H1 (cell line): Measurements from ENCODE around the gene THUMPD2. TPM values are rescaled to one million over a fixed set of nuclear protein-coding genes. Genes with fewer than 3 reads are reported as not detected.

ENCODE experiments used
- CTCF ChIA-PET: fragments of 300-600 bp; sonication (Branson Sonifier 250); formaldehyde crosslinking; loops from one replicate; lab custom pipeline; 2021; ENCODE audit not compliant: partially characterized antibody; lab: Charles Lee
- POLR2A ChIA-PET: fragments of 300-600 bp; sonication (Branson Sonifier 250); formaldehyde crosslinking; loops from one replicate; lab custom pipeline; 2021; ENCODE audit warnings: inconsistent platforms; ENCODE audit not compliant: partially characterized antibody; lab: Charles Lee
- DNase-seq, 2 experiments: peaks; one replicate each; pipeline versions ENCODE4 v3.0.0 to v3.0.0-alpha.2; 2010 to 2022; ENCODE audit warnings: low spot score in 2 of 2, low read depth in 1 of 2, mixed read lengths in 1 of 2
- FAIRE-seq: peaks from 2 replicates; lab custom pipeline; 2011; peaks lifted over from hg19 to GRCh38; lab: Jason Lieb, UNC
- H2AFZ ChIP-seq: 2 replicates; pipeline ENCODE4 v1.8.1; 2012; ENCODE audit warnings: low read length, inconsistent platforms
- H2AK5ac ChIP-seq: 2 replicates; pipeline ENCODE4 v1.6.1; 2013; ENCODE audit warnings: low read depth, low read length
- H2BK120ac ChIP-seq: replicated peaks from 2 replicates; pipeline ENCODE3; 2013; ENCODE audit warnings: low read depth, low read length, inconsistent platforms
- H2BK12ac ChIP-seq: 2 replicates; pipeline ENCODE4 v1.6.1; 2013; ENCODE audit warnings: low read depth, low read length
- H2BK15ac ChIP-seq: 2 replicates; pipeline ENCODE4 v1.6.1; 2013; ENCODE audit warnings: low read length
- H2BK20ac ChIP-seq: 2 replicates; pipeline ENCODE4 v1.6.1; 2013; ENCODE audit warnings: low read length
- H2BK5ac ChIP-seq: 2 replicates; pipeline ENCODE4 v1.6.1; 2013; ENCODE audit warnings: low read depth, low read length
- H3K14ac ChIP-seq: 2 replicates; pipeline ENCODE4 v1.6.1; 2013; ENCODE audit warnings: inconsistent platforms; ENCODE audit not compliant: insufficient read length
- H3K18ac ChIP-seq: 2 replicates; pipeline ENCODE4 v1.6.1; 2013; ENCODE audit warnings: low read length; ENCODE audit errors: extremely low read depth
- H3K23ac ChIP-seq: 2 replicates; pipeline ENCODE4 v1.6.1; 2013; ENCODE audit warnings: inconsistent platforms; ENCODE audit not compliant: insufficient read length
- H3K23me2 ChIP-seq: 2 replicates; pipeline ENCODE4 v1.6.1; 2013; ENCODE audit warnings: low read depth, low read length
- H3K27ac ChIP-seq: 2 replicates; pipeline ENCODE4 v1.6.1; 2011; ENCODE audit warnings: low read depth, low read length, inconsistent platforms
- H3K27me3 ChIP-seq, 4 experiments: replicated peaks in 1 of 4; 1 replicate in 1 of 4; 2 replicates in 3 of 4; pipeline versions ENCODE4 v1.6.1 to v1.8.1; 2011 to 2013; ENCODE audit warnings: low read length in 3 of 4, mild to moderate bottlenecking in 3 of 4, inconsistent platforms in 2 of 4, mixed read lengths in 2 of 4, moderate library complexity in 1 of 4; ENCODE audit not compliant: control insufficient read depth in 3 of 4, insufficient read depth in 3 of 4; ENCODE audit errors: extremely low read depth in 1 of 4
- H3K36me3 ChIP-seq, 4 experiments: 2 replicates each; pipeline versions ENCODE4 v1.6.1 to v1.8.1; 2011 to 2013; ENCODE audit warnings: mild to moderate bottlenecking in 4 of 4, low read length in 3 of 4, moderate library complexity in 2 of 4, control low read depth in 1 of 4, inconsistent platforms in 1 of 4; ENCODE audit not compliant: insufficient read depth in 4 of 4, control insufficient read depth in 2 of 4
- H3K4ac ChIP-seq: replicated peaks from 2 replicates; pipeline ENCODE3; 2013; ENCODE audit warnings: low read length, low read depth, mixed read lengths, inconsistent platforms; ENCODE audit not compliant: insufficient read length
- H3K4me1 ChIP-seq, 4 experiments: replicated peaks in 1 of 4; 1 replicate in 1 of 4; 2 replicates in 3 of 4; pipeline versions ENCODE4 v1.6.1 to v1.8.1; 2011 to 2013; ENCODE audit warnings: low read length in 3 of 4, inconsistent platforms in 2 of 4, mixed read lengths in 1 of 4; ENCODE audit not compliant: insufficient read depth in 4 of 4, control insufficient read depth in 3 of 4
- H3K4me2 ChIP-seq, 2 experiments: 2 replicates each; pipeline versions ENCODE4 v1.6.1 to v1.8.1; 2011 to 2013; ENCODE audit warnings: low read depth in 2 of 2, low read length in 2 of 2, control low read depth in 1 of 2, inconsistent platforms in 1 of 2, mild to moderate bottlenecking in 1 of 2; ENCODE audit not compliant: insufficient read depth in 1 of 2
- H3K4me3 ChIP-seq, 4 experiments: fragments of 200-600, 300-600 bp in 1 of 4; sonication (generic), shearing (Covaris generic), sonication (Bioruptor Twin) in 1 of 4; 2 replicates each; pipeline versions ENCODE4 v1.5.1 to v1.8.1; 2011 to 2016; ENCODE audit warnings: low read length in 4 of 4, low read depth in 3 of 4, control low read depth in 2 of 4, inconsistent platforms in 2 of 4, mild to moderate bottlenecking in 2 of 4, mixed read lengths in 1 of 4, moderate library complexity in 1 of 4; ENCODE audit not compliant: insufficient read depth in 2 of 4; ENCODE audit errors: extremely low read depth in 1 of 4
- H3K56ac ChIP-seq: replicated peaks from 2 replicates; pipeline ENCODE3; 2013; ENCODE audit warnings: low read depth, mild to moderate bottlenecking, mixed read lengths, low read length, inconsistent platforms; ENCODE audit not compliant: insufficient read length
- H3K79me1 ChIP-seq: 2 replicates; pipeline ENCODE4 v1.6.1; 2013; ENCODE audit warnings: low read depth, low read length, control low read depth
- H3K79me2 ChIP-seq, 2 experiments: 2 replicates each; pipeline versions ENCODE4 v1.6.1 to v1.8.1; 2012 to 2013; ENCODE audit warnings: low read length in 2 of 2, mild to moderate bottlenecking in 2 of 2, inconsistent platforms in 1 of 2; ENCODE audit not compliant: insufficient read depth in 2 of 2, control insufficient read depth in 1 of 2
- H3K9ac ChIP-seq, 4 experiments: replicated peaks in 1 of 4; 1 replicate in 1 of 4; 2 replicates in 3 of 4; pipeline versions ENCODE4 v1.6.1 to v1.8.1; 2011 to 2013; ENCODE audit warnings: low read depth in 3 of 4, low read length in 3 of 4, control low read depth in 2 of 4, mild to moderate bottlenecking in 2 of 4, moderate library complexity in 2 of 4, inconsistent platforms in 1 of 4; ENCODE audit errors: extremely low read depth in 1 of 4
- H3K9me3 ChIP-seq, 2 experiments: 2 replicates each; pipeline versions ENCODE4 v1.6.1 to v1.8.1; 2012 to 2013; ENCODE audit warnings: mild to moderate bottlenecking in 2 of 2, moderate library complexity in 2 of 2, control low read depth in 1 of 2, inconsistent platforms in 1 of 2, low read depth in 1 of 2, low read length in 1 of 2, mixed read lengths in 1 of 2; ENCODE audit not compliant: insufficient read depth in 2 of 2
- H4K20me1 ChIP-seq, 2 experiments: replicated peaks in 1 of 2; 2 replicates each; pipeline versions ENCODE3 to v1.8.1; 2011 to 2013; ENCODE audit warnings: inconsistent platforms in 2 of 2, low read length in 2 of 2, mild to moderate bottlenecking in 1 of 2; ENCODE audit not compliant: insufficient read depth in 2 of 2, control insufficient read depth in 1 of 2
- H4K5ac ChIP-seq: 2 replicates; pipeline ENCODE4 v1.6.1; 2013; ENCODE audit warnings: low read length, low read depth, mixed read lengths, inconsistent platforms; ENCODE audit not compliant: insufficient read length
- H4K8ac ChIP-seq: 2 replicates; pipeline ENCODE4 v1.8.0; 2013; ENCODE audit warnings: mild to moderate bottlenecking, moderate library complexity, low read length, inconsistent platforms; ENCODE audit not compliant: insufficient read depth; ENCODE audit errors: extremely low read depth
- H4K91ac ChIP-seq: replicated peaks from 2 replicates; pipeline ENCODE3; 2013; ENCODE audit warnings: low read length, mixed read lengths, inconsistent platforms; ENCODE audit not compliant: insufficient read length
- BCL11A ChIP-seq, 2 experiments: IDR thresholded peaks; one replicate each; pipeline ENCODE4 v1.6.1; 2011; ENCODE audit warnings: low read depth in 2 of 2, low read length in 2 of 2, mild to moderate bottlenecking in 2 of 2
- CBX8 ChIP-seq: fragments of 300-800, 300-1000 bp; sonication (generic); IDR thresholded peaks from 2 replicates; pipeline ENCODE4 v1.7.1; 2016; ENCODE audit warnings: low read depth, low read length, borderline replicate concordance
- CEBPB ChIP-seq: IDR thresholded peaks from 2 replicates; pipeline ENCODE4 v1.6.1; 2012; ENCODE audit warnings: low read depth, low read length
- CTCF ChIP-seq, 3 experiments: IDR thresholded peaks; 1 replicate in 2 of 3; 2 replicates in 1 of 3; pipeline versions ENCODE4 v1.5.1 to v1.6.1; 2011; ENCODE audit warnings: low read length in 3 of 3, mild to moderate bottlenecking in 3 of 3, inconsistent platforms in 2 of 3, low read depth in 1 of 3, moderate library complexity in 1 of 3; ENCODE audit not compliant: insufficient read depth in 1 of 3; ENCODE audit errors: control extremely low read depth in 1 of 3
- EZH2 ChIP-seq: fragments of 200-600 bp; sonication (generic); IDR thresholded peaks from 2 replicates; pipeline ENCODE4 v1.7.1; 2012; ENCODE audit warnings: low read depth, mild to moderate bottlenecking, moderate library complexity, low read length, inconsistent platforms; ENCODE audit not compliant: severe bottlenecking
- KDM1A ChIP-seq: fragments of 200-600, 300-600 bp; sonication (generic); IDR thresholded peaks from 2 replicates; pipeline ENCODE4 v1.7.1; 2016; ENCODE audit warnings: mild to moderate bottlenecking, low read length, borderline replicate concordance
- MAX ChIP-seq: IDR thresholded peaks from 2 replicates; pipeline ENCODE4 v1.6.1; 2012; ENCODE audit warnings: inconsistent platforms
- NANOG ChIP-seq: IDR thresholded peaks from 2 replicates; pipeline ENCODE4 v1.6.1; 2011; ENCODE audit warnings: low read length, low read depth, mild to moderate bottlenecking, inconsistent platforms; ENCODE audit not compliant: insufficient read depth, poor library complexity, severe bottlenecking
- POLR2A ChIP-seq, 2 experiments: IDR thresholded peaks; 1 replicate in 1 of 2; 2 replicates in 1 of 2; pipeline ENCODE4 v1.6.1; 2011; ENCODE audit warnings: low read depth in 2 of 2, low read length in 2 of 2, mild to moderate bottlenecking in 2 of 2; ENCODE audit errors: control extremely low read depth in 1 of 2
- RFX5 ChIP-seq: IDR thresholded peaks from 2 replicates; pipeline ENCODE4 v1.6.1; 2011; ENCODE audit warnings: low read depth, low read length, improper control_type of control experiment, borderline replicate concordance
- TCF12 ChIP-seq: IDR thresholded peaks from 2 replicates; pipeline ENCODE4 v1.6.1; 2011; ENCODE audit warnings: low read depth, mild to moderate bottlenecking, low read length
- WGBS, 2 experiments: shearing (Covaris generic) in 1 of 2; methylation state at CpG; one replicate each; pipeline versions ENCODE4 v1.1.6 to v1.1.7; 2013 to 2015; ENCODE audit warnings: low lambda C conversion rate in 2 of 2, mixed read lengths in 2 of 2, inconsistent platforms in 1 of 2, low coverage in 1 of 2, missing lambda C conversion rate in 1 of 2; ENCODE audit not compliant: insufficient replicate concordance in 2 of 2, insufficient coverage in 1 of 2, insufficient read length in 1 of 2; ENCODE audit errors: extremely low coverage in 1 of 2, missing lambda C conversion rate in 1 of 2; 5-methylcytosine and 5-hydroxymethylcytosine counted together
- polyA plus RNA-seq, 7 experiments: library from polyadenylated mRNA; depleted of rRNA in 3 of 7; stranded (reverse) in 5 of 7; unstranded in 2 of 7; fragments of >200 nt in 5 of 7; fragments of 200-250 nt in 2 of 7; gene quantifications; 1 replicate in 5 of 7; 2 replicates in 1 of 7; 4 replicates in 1 of 7; pipeline versions ENCODE4 v1.2.1 to v1.2.3, GENCODE V29; 2011 to 2013; ENCODE audit warnings: missing spikeins in 2 of 7, mixed read lengths in 2 of 7
- total RNA-seq: library from RNA; stranded (reverse); fragmentation: NEBNext Ultra II Directional; extraction: Animal tissue kit (Norgen Biotek cat#: 25700); gene quantifications from 2 replicates; pipeline ENCODE4 v1.2.1, GENCODE V29; 2021

Gene THUMPD2
- total and polyA plus RNA-seq, 2 of the 8 experiments (the other 6 are each of a cell fraction or from before 2014, with no cell fraction given): 8.6 to 17.0 TPM

GRCh38 chr2:39821871-39822270, 42.8 kb upstream of the THUMPD2 start:
- WGBS, 2 experiments: 74% methylated on average over 3 of the region's 3 CpGs; no CpG with 5 or more reads in 1 of the 2 experiments
- no peak overlapping the region for H3K23ac ChIP-seq
- ChIA-PET CTCF (no interaction called here), POLR2A (no interaction called here)
- no peak for FAIRE-seq
- no peak overlapping the region for H3K18ac ChIP-seq
- no peak overlapping the region for H3K14ac ChIP-seq
- H3K27me3 ChIP-seq: no peaks in the 10 kb centered on the region
- no peak for DNase-seq
- H4K91ac ChIP-seq: no peak overlapping the region
- no peak overlapping the region for H2AK5ac ChIP-seq
- no peak overlapping the region for H4K8ac ChIP-seq
- no peak overlapping the region for H3K4me2 ChIP-seq
- H3K36me3 ChIP-seq: no peaks in the 10 kb centered on the region
- H3K23me2 ChIP-seq: no peaks in the 10 kb centered on the region
- H3K27ac ChIP-seq: no peak overlapping the region
- no peak overlapping the region for H2BK15ac ChIP-seq
- H2BK20ac ChIP-seq: no peak overlapping the region
- no peaks in the 10 kb centered on the region for H4K20me1 ChIP-seq
- H3K79me1 ChIP-seq: no peaks in the 10 kb centered on the region
- no peaks in the 10 kb centered on the region for H3K9me3 ChIP-seq
- H4K5ac ChIP-seq: no peak overlapping the region
- no peak overlapping the region for H3K4ac ChIP-seq
- H3K9ac ChIP-seq: no peak overlapping the region
- H2BK12ac ChIP-seq: no peak overlapping the region
- TF ChIP-seq POLR2A (IDR thresholded peaks at IDR 0.05; ENCODE audit: control extremely low read depth in 1 of 2, low read depth in 2 of 2, low read length in 2 of 2): no peak
- no peak for TF ChIP-seq RFX5
- TF ChIP-seq TCF12: no peak
- no peak for TF ChIP-seq BCL11A (IDR thresholded peaks at IDR 0.05; ENCODE audit: low read depth in 2 of 2, low read length in 2 of 2)
- TF ChIP-seq CBX8: no peak
- no peak for TF ChIP-seq EZH2
- no peak for TF ChIP-seq NANOG
- no peak for TF ChIP-seq CTCF (IDR thresholded peaks at IDR 0.05; ENCODE audit: control extremely low read depth in 1 of 3, insufficient read depth in 1 of 3, low read depth in 1 of 3, low read length in 3 of 3)
- TF ChIP-seq MAX: no peak
- no peak for TF ChIP-seq CEBPB
- no peak for TF ChIP-seq KDM1A
- no peaks in the 10 kb centered on the region for H3K4me1 ChIP-seq
- H2AFZ ChIP-seq: no peak overlapping the region
- H2BK120ac ChIP-seq: no peak overlapping the region
- no peak overlapping the region for H3K4me3 ChIP-seq
- no peak overlapping the region for H3K56ac ChIP-seq
- no peaks in the 10 kb centered on the region for H3K79me2 ChIP-seq
- H2BK5ac ChIP-seq: no peak overlapping the region
